ENCODE measurements around the gene PRKD1. TPM values are rescaled to one million over a fixed set of nuclear protein-coding genes. Genes with fewer than 3 reads are reported as not detected.

The PRKD1 gene
- total RNA-seq, 1 experiment from 2014 or later, result 2.7 TPM

DNA sequence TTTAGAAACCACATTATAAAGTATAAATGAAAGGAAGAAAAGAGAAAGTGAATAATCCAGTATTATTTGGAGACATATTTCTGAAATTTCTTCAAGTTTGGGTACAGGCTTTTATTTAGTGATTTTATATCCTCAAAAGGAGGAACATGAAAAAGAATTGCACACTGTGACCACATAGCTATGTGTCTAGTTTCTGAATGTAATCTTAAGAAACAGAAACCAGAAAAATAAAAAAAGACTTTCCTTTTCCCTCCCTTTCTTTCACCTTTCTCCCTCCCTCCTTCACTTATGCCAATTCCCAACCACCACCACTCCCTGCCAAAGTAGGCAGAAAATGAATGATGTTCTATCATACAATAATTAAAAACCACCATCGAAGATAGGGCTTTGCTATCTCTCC is 189.6 kb downstream of the PRKD1 start:
- Mint-ChIP-seq H3K4me3 (no peak overlapping the region), H3K4me1 (peaks cover 32 to 33% of the 10 kb centered on the region in 2 experiments), H3K9me3 (no peaks in the 10 kb centered on the region), H3K36me3 (ENCODE audit: insufficient read depth in 1 of 3, low read depth in 3 of 3) (peaks cover 0 to 4% (median 0%) of the 10 kb centered on the region in 3 experiments; a peak in 1 of 7 replicates), H3K27me3 (ENCODE audit: low read depth) (no peaks in the 10 kb centered on the region), H3K27ac (peak overlapping the region in 1 of 3 experiments; percentile 65; a peak in 1 of 7 replicates)
- H3K4me2 ChIP-seq (ENCODE audit: insufficient read depth, insufficient read length, low read length), result no peak overlapping the region
- H3K23me2 ChIP-seq (ENCODE audit: insufficient read length, low read depth, low read length, poor library complexity, severe bottlenecking), result no peaks in the 10 kb centered on the region
- H3K23ac ChIP-seq (ENCODE audit: insufficient read length, low read depth, low read length), result no peak overlapping the region
- no CpG with 5 or more reads among the region's 1 CpG for whole genome bisulfite sequencing (ENCODE audit: extremely low coverage, insufficient read length, low lambda C conversion rate)
- H4K20me1 ChIP-seq (ENCODE audit: control insufficient read depth, insufficient read depth, insufficient read length), result no peaks in the 10 kb centered on the region
- H2AFZ ChIP-seq (ENCODE audit: low read length), result no peak overlapping the region
- no peak overlapping the region for H3K27ac ChIP-seq (ENCODE audit: insufficient read length, low read depth, low read length)
- no peak overlapping the region for H3K14ac ChIP-seq (ENCODE audit: insufficient read depth, low read length)
- no peak overlapping the region for H3K9ac ChIP-seq (ENCODE audit: extremely low read depth, insufficient read length, low read length)
- TF ChIP-seq, protein P1, sequence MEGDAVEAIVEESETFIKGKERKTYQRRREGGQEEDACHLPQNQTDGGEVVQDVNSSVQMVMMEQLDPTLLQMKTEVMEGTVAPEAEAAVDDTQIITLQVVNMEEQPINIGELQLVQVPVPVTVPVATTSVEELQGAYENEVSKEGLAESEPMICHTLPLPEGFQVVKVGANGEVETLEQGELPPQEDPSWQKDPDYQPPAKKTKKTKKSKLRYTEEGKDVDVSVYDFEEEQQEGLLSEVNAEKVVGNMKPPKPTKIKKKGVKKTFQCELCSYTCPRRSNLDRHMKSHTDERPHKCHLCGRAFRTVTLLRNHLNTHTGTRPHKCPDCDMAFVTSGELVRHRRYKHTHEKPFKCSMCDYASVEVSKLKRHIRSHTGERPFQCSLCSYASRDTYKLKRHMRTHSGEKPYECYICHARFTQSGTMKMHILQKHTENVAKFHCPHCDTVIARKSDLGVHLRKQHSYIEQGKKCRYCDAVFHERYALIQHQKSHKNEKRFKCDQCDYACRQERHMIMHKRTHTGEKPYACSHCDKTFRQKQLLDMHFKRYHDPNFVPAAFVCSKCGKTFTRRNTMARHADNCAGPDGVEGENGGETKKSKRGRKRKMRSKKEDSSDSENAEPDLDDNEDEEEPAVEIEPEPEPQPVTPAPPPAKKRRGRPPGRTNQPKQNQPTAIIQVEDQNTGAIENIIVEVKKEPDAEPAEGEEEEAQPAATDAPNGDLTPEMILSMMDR (conservative IDR thresholded peaks at IDR 0.05), result no peak
- H3K27me3 ChIP-seq (ENCODE audit: insufficient read depth, low read length), result no peaks in the 10 kb centered on the region
- no peak overlapping the region for H2BK15ac ChIP-seq (ENCODE audit: low read depth, low read length)
- no peak overlapping the region for H2BK12ac ChIP-seq (ENCODE audit: insufficient read length, low read depth, low read length)
- H3K79me2 ChIP-seq (ENCODE audit: insufficient read depth, low read length), result no peaks in the 10 kb centered on the region
- H4K5ac ChIP-seq (ENCODE audit: insufficient read length, low read depth, low read length), result no peak overlapping the region
- H3K4me1 ChIP-seq (ENCODE audit: insufficient read depth, low read length), result no peaks in the 10 kb centered on the region; the same call in 1 of the 2 replicates
- no peak overlapping the region for H3T11ph ChIP-seq (ENCODE audit: low read length)
- H2BK5ac ChIP-seq (ENCODE audit: insufficient read length, low read length), result no peak overlapping the region
- no peaks in the 10 kb centered on the region for H3K79me1 ChIP-seq (ENCODE audit: insufficient read depth, low read depth, low read length, poor library complexity, severe bottlenecking)
- H3K56ac ChIP-seq (ENCODE audit: insufficient read length, low read depth, low read length), result no peak overlapping the region
- H4K8ac ChIP-seq (replicated peaks; ENCODE audit: insufficient read length, low read depth, low read length), result no peak overlapping the region
- H2BK120ac ChIP-seq (ENCODE audit: low read depth, low read length, poor library complexity, severe bottlenecking), result no peak overlapping the region
- no peak overlapping the region for H3K4ac ChIP-seq (ENCODE audit: low read depth, low read length)
- no peaks in the 10 kb centered on the region for H3K9me3 ChIP-seq (ENCODE audit: control insufficient read depth, low read depth, low read length)
- H3K18ac ChIP-seq (ENCODE audit: insufficient read length, low read depth, low read length), result no peak overlapping the region
- no peak for DNase-seq
- no peak overlapping the region for H2AK5ac ChIP-seq (ENCODE audit: insufficient read length, low read length)
- H4K91ac ChIP-seq (ENCODE audit: insufficient read length, low read depth, low read length), result no peak overlapping the region
- H2BK20ac ChIP-seq (ENCODE audit: low read depth, low read length, poor library complexity, severe bottlenecking), result no peak overlapping the region
